HEK293T (cell line): ENCODE results near the gene RAB6A.
"Not testable (repeated sequence)": the region's sequence is repeated elsewhere in the genome, so short reads cannot be mapped to it uniquely, and the experiment has no call there.

Experiments used
- CTCF ChIA-PET: fragments of 350-600 bp; formaldehyde crosslinking; extraction: SDS; loops from one replicate; lab custom pipeline; 2021; ENCODE audit warnings: antibody characterized with exemption, inconsistent platforms; lab: Yijun Ruan, JAX
- POLR2A ChIA-PET: fragments of 350-600 bp; formaldehyde crosslinking; extraction: SDS; loops from one replicate; lab custom pipeline; 2020; ENCODE audit warnings: antibody characterized with exemption, inconsistent platforms; lab: Yijun Ruan, JAX
- DNase-seq: peaks from one replicate; pipeline ENCODE4 v3.0.0; 2012; ENCODE audit warnings: mixed read lengths; ENCODE audit errors: extremely low spot score
- ARNT ChIP-seq: fragments of 450-650 bp; IDR thresholded peaks from 2 replicates; pipeline ENCODE4 v1.6.1; 2017; ENCODE audit warnings: mild to moderate bottlenecking
- BHLHE40 ChIP-seq: fragments of 450-650 bp; IDR thresholded peaks from 2 replicates; pipeline ENCODE4 v1.6.1; 2016; ENCODE audit warnings: mild to moderate bottlenecking, moderate library complexity, borderline replicate concordance
- CTBP1 ChIP-seq: fragments of 450-650 bp; IDR thresholded peaks from 2 replicates; pipeline ENCODE4 v1.6.1; 2016; ENCODE audit warnings: borderline replicate concordance
- ELF4 ChIP-seq: fragments of 450-650 bp; IDR thresholded peaks from 2 replicates; pipeline ENCODE4 v1.6.1; 2017; ENCODE audit warnings: antibody characterized with exemption
- FOXA1 ChIP-seq: fragments of 450-650 bp; IDR thresholded peaks from 2 replicates; pipeline ENCODE4 v1.6.1; 2016; ENCODE audit warnings: mild to moderate bottlenecking
- FOXK2 ChIP-seq: fragments of 450-650 bp; IDR thresholded peaks from 2 replicates; pipeline ENCODE4 v1.6.1; 2016; ENCODE audit warnings: mild to moderate bottlenecking
- FOXM1 ChIP-seq: fragments of 450-650 bp; IDR thresholded peaks from 2 replicates; pipeline ENCODE4 v1.6.1; 2017; ENCODE audit warnings: mild to moderate bottlenecking, borderline replicate concordance
- HDGF ChIP-seq: fragments of 450-650 bp; IDR thresholded peaks from 2 replicates; pipeline ENCODE4 v1.6.1; 2017; ENCODE audit warnings: antibody characterized with exemption, borderline replicate concordance
- L3MBTL2 ChIP-seq: fragments of 450-650 bp; conservative IDR thresholded peaks from 2 replicates; pipeline ENCODE4 v1.6.1; 2016; ENCODE audit warnings: mild to moderate bottlenecking
- LEF1 ChIP-seq: fragments of 450-650 bp; IDR thresholded peaks from 2 replicates; pipeline ENCODE4 v1.6.1; 2017; ENCODE audit warnings: mild to moderate bottlenecking, borderline replicate concordance
- NFRKB ChIP-seq: fragments of 450-650 bp; IDR thresholded peaks from 2 replicates; pipeline ENCODE4 v1.6.1; 2016; ENCODE audit warnings: mild to moderate bottlenecking, moderate library complexity
- SP1 ChIP-seq: fragments of 450-650 bp; IDR thresholded peaks from 2 replicates; pipeline ENCODE4 v1.6.1; 2017
- SUZ12 ChIP-seq: fragments of 450-650 bp; IDR thresholded peaks from 2 replicates; pipeline ENCODE4 v1.6.1; 2016; ENCODE audit warnings: mild to moderate bottlenecking
- TARDBP ChIP-seq: fragments of 450-650 bp; IDR thresholded peaks from 2 replicates; pipeline ENCODE4 v1.6.1; 2016
- ZNF384 ChIP-seq: fragments of 450-650 bp; IDR thresholded peaks from 2 replicates; pipeline ENCODE4 v1.6.1; 2016
- TF ChIP-seq, protein P1 (sequence below): fragments of 450-650 bp; IDR thresholded peaks from 2 replicates; pipeline ENCODE4 v1.6.1; 2016

Gene RAB6A

GRCh38 chr11:73787643-73788558 is 27.0 kb upstream of the RAB6A start, which contains the start of gene MRPL48:
Gene MRPL48, plus strand, starts transcription at chr11:73787874. Its CDS starts 98 bp downstream, at chr11:73787972.
- TF ChIP-seq LEF1 (no peak), CTBP1 (peak; percentile 92), HDGF (no peak), SUZ12 (no peak), ZNF384 (peak; percentile 64; the same call in 1 of the 2 replicates), TARDBP (peak; percentile 85), ARNT (peak; percentile 88), BHLHE40 (no peak), FOXM1 (no peak), FOXA1 (no peak), SP1 (no peak), FOXK2 (no peak), ELF4 (peak; percentile 70), L3MBTL2 (peak; percentile 74), NFRKB (peak; percentile 89)
- TF ChIP-seq, protein P1, sequence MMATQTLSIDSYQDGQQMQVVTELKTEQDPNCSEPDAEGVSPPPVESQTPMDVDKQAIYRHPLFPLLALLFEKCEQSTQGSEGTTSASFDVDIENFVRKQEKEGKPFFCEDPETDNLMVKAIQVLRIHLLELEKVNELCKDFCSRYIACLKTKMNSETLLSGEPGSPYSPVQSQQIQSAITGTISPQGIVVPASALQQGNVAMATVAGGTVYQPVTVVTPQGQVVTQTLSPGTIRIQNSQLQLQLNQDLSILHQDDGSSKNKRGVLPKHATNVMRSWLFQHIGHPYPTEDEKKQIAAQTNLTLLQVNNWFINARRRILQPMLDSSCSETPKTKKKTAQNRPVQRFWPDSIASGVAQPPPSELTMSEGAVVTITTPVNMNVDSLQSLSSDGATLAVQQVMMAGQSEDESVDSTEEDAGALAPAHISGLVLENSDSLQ: no peak
- CTCF ChIA-PET: interaction anchor here (0.9 kb wide), 1 partner anchor 20 kb away, joined by 3 read pairs; no protein-coding TSS in a partner anchor
- POLR2A ChIA-PET: interaction anchor here (0.6 to 2.6 kb wide), 17 partner anchors 8 to 94 kb away, joined by 3 to 39 read pairs (median 4); partner anchors contain the start of genes COA4, PAAF1 and RAB6A
- DNase-seq: peak; percentile 91

GRCh38 chr11:73787051-73787642 is 26.3 kb upstream of the RAB6A start:
- ChIA-PET CTCF (no interaction called here), POLR2A (interaction anchor here (1.2 to 2.6 kb wide), 9 partner anchors 8 to 92 kb away, joined by 3 to 39 read pairs (median 6); partner anchors contain the start of genes COA4, PAAF1 and RAB6A)
- no peak for TF ChIP-seq FOXA1
- no peak for TF ChIP-seq LEF1
- TF ChIP-seq NFRKB: no peak
- no peak for TF ChIP-seq ARNT
- TF ChIP-seq TARDBP: no peak
- no peak for TF ChIP-seq SP1
- DNase-seq: no peak

DNA sequence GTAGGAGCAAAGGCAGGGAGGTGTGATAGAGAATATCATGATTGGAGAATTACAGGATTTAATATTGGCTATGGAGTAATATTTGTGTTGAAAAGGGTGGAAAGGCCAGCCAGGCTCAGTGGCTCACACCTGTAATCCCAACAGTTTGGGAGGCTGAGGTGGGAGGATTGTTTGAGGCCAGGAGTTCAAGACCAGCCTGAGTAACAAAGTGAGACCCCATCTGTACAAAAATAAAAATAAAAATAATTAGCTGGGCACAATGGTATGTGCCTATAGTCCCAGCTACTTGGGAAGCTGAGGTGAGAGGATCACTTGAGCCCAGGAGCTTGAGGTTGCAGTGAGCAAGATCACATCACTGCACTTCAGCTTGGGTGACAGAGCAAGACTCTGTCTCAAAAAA is 24.6 kb upstream of the RAB6A start:
- DNase-seq, POLR2A ChIA-PET, CTCF ChIA-PET: not testable (repeated sequence)

DNA sequence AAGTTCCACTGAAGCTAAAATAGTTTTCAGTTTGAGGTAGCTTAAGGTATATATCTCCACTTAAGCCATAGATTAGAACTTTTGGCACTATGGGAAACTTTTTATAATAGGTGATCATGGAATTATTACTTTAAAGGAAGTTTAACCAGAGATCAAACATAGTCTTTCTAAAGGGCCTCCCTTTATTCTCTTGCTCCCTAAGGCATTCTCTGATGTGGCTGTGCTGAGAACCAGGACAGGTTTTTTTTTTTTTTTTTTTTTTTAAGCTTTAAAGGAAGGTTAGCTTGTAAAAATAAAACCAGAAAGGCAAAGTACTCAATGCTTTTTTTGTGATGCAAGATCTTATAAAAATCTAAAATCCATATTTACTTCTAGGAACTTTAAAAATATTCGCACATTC is 23.9 kb upstream of the RAB6A start:
- POLR2A ChIA-PET: interaction anchor here (1.9 kb wide), 1 partner anchor 24 kb away, joined by 11 read pairs; the partner anchor contains the start of gene RAB6A

GRCh38 chr11:73784080-73784634 is 23.3 kb upstream of the RAB6A start:
- CTCF ChIA-PET: no interaction called here
- POLR2A ChIA-PET: interaction anchor here (1.9 kb wide), 1 partner anchor 23 kb away, joined by 11 read pairs; the partner anchor contains the start of gene RAB6A
- DNase-seq: no peak
- no peak for TF ChIP-seq FOXM1
- TF ChIP-seq HDGF: no peak
- TF ChIP-seq BHLHE40: no peak
- no peak for TF ChIP-seq NFRKB
- no peak for TF ChIP-seq CTBP1
- TF ChIP-seq LEF1: no peak
- no peak for TF ChIP-seq ARNT
- no peak for TF ChIP-seq SUZ12
- TF ChIP-seq L3MBTL2: no peak
- no peak for TF ChIP-seq FOXK2
- TF ChIP-seq ZNF384: no peak
- TF ChIP-seq ELF4: no peak
- TF ChIP-seq SP1: no peak
- TF ChIP-seq FOXA1: no peak
- TF ChIP-seq TARDBP: no peak
- TF ChIP-seq, protein P1: no peak

More for the DNA sequence above, 23.9 kb upstream of the RAB6A start:
- CTCF ChIA-PET: no interaction called here
- no peak for TF ChIP-seq FOXA1
- no peak for DNase-seq

- no peak for DNase-seq
- POLR2A ChIA-PET: interaction anchor here (0.8 to 1.9 kb wide), 2 partner anchors 23 to 26 kb away, joined by 3 to 11 read pairs; partner anchors contain the start of gene RAB6A
- CTCF ChIA-PET: no interaction called here
- TF ChIP-seq FOXA1 (no peak), LEF1 (no peak), ZNF384 (no peak), ARNT (no peak), SP1 (no peak), ELF4 (no peak), TARDBP (no peak), BHLHE40 (no peak), FOXK2 (no peak), L3MBTL2 (no peak), FOXM1 (no peak), HDGF (no peak), NFRKB (no peak), SUZ12 (no peak), CTBP1 (no peak)
- TF ChIP-seq, protein P1: no peak
Measured at GRCh38 chr11:73783483-73784020, 22.7 kb upstream of the RAB6A start.
